ENCODE results near the gene COL16A1. TPM values are rescaled to one million over a fixed set of nuclear protein-coding genes. Genes with fewer than 3 reads are reported as not detected.
A peak's percentile ranks its signal among the peaks of the same experiment; 100 is the strongest.

Gene COL16A1
- 4.1 TPM for total RNA-seq

- FAIRE-seq (no peak), DNase-seq (ENCODE audit: low spot score in 2 of 2) (peak; percentile 63 to 68)
Measured at GRCh38 chr1:31703431-31704270, at the start of gene COL16A1. Gene COL16A1, minus strand, starts transcription at chr1:31704017. Its CDS starts 1,824 bp downstream, at chr1:31702193.

- FAIRE-seq (no peak), DNase-seq (ENCODE audit: low spot score in 2 of 2) (no peak)
Measured at GRCh38 chr1:31752952-31753475, 49.2 kb upstream of the COL16A1 start.

GRCh38 chr1:31752258-31752657 is 48.4 kb upstream of the COL16A1 start:
- DNase-seq (ENCODE audit: low spot score in 2 of 2) (no peak), FAIRE-seq (no peak)

- FAIRE-seq (no peak), DNase-seq (ENCODE audit: low spot score in 2 of 2) (no peak)
Measured at GRCh38 chr1:31751822-31752241, 48.0 kb upstream of the COL16A1 start.

- no peak for FAIRE-seq
Measured at GRCh38 chr1:31750858-31751510, 47.2 kb upstream of the COL16A1 start.

GRCh38 chr1:31749785-31750735 is 46.2 kb upstream of the COL16A1 start:
- DNase-seq (ENCODE audit: low spot score in 2 of 2): no peak
- no peak for FAIRE-seq

More at GRCh38 chr1:31750858-31751510, 47.2 kb upstream of the COL16A1 start:
- DNase-seq (ENCODE audit: low spot score in 2 of 2): no peak

GRCh38 chr1:31748365-31748764 is 44.5 kb upstream of the COL16A1 start:
- DNase-seq (ENCODE audit: low spot score in 2 of 2) (no peak), FAIRE-seq (no peak)

GRCh38 chr1:31747304-31747703 is 43.5 kb upstream of the COL16A1 start:
- DNase-seq (ENCODE audit: low spot score in 2 of 2): no peak
- FAIRE-seq: no peak

GRCh38 chr1:31746687-31747086 is 42.9 kb upstream of the COL16A1 start:
- no peak for FAIRE-seq
- no peak for DNase-seq (ENCODE audit: low spot score in 2 of 2)

GRCh38 chr1:31745946-31746670 is 42.3 kb upstream of the COL16A1 start:
- DNase-seq (ENCODE audit: low spot score in 2 of 2) (no peak), FAIRE-seq (no peak)

- FAIRE-seq (no peak), DNase-seq (ENCODE audit: low spot score in 2 of 2) (peak; percentile 68 to 79)
Measured at GRCh38 chr1:31745096-31745945, 41.5 kb upstream of the COL16A1 start.

GRCh38 chr1:31744165-31744888 is 40.5 kb upstream of the COL16A1 start:
- FAIRE-seq (no peak), DNase-seq (ENCODE audit: low spot score in 2 of 2) (no peak)

GRCh38 chr1:31742462-31743212 is 38.8 kb upstream of the COL16A1 start:
- DNase-seq (ENCODE audit: low spot score in 2 of 2) (no peak), FAIRE-seq (no peak)

GRCh38 chr1:31739346-31739745 is 35.5 kb upstream of the COL16A1 start:
- FAIRE-seq: no peak

GRCh38 chr1:31736675-31737074 is 32.9 kb upstream of the COL16A1 start:
- DNase-seq (ENCODE audit: low spot score in 2 of 2): no peak

More at GRCh38 chr1:31739346-31739745, 35.5 kb upstream of the COL16A1 start:
- no peak for DNase-seq (ENCODE audit: low spot score in 2 of 2)

GRCh38 chr1:31735571-31735970 is 31.8 kb upstream of the COL16A1 start:
- no peak for FAIRE-seq
- no peak for DNase-seq (ENCODE audit: low spot score in 2 of 2)

More at GRCh38 chr1:31736675-31737074, 32.9 kb upstream of the COL16A1 start:
- FAIRE-seq: no peak

- DNase-seq (ENCODE audit: low spot score in 2 of 2): no peak
- no peak for FAIRE-seq
Measured at GRCh38 chr1:31734582-31735107, 30.8 kb upstream of the COL16A1 start.
